Right lobe of liver (tissue), 4 donors: ENCODE data around the gene ITCH.
"Not testable (repeated sequence)": the region's sequence is repeated elsewhere in the genome, so short reads cannot be mapped to it uniquely, and the experiment has no call there.

Experiments used
- POLR2A ChIP-seq: fragments of 450-650 bp; IDR thresholded peaks from one replicate; pipeline ENCODE4 v1.6.1; 2017; ENCODE audit warnings: antibody characterized with exemption, mild to moderate bottlenecking
- TF ChIP-seq, protein P1 (sequence below), 4 donors: fragments of 200-600 bp in 3 of 4; fragments of 450-650 bp in 1 of 4; IDR thresholded peaks; one replicate each; pipeline versions ENCODE4 v1.5.1 to v1.8.0; 2016 to 2022; ENCODE audit warnings: antibody characterized with exemption in 4 of 4, mild to moderate bottlenecking in 2 of 4
- donor health status: DM: no; HTN: no; CAD: no.
- donor health status: DM: no; HTN: no; CAD: no.
- donor health status: DM: no; HTN: yes; CAD: no.

DNA sequence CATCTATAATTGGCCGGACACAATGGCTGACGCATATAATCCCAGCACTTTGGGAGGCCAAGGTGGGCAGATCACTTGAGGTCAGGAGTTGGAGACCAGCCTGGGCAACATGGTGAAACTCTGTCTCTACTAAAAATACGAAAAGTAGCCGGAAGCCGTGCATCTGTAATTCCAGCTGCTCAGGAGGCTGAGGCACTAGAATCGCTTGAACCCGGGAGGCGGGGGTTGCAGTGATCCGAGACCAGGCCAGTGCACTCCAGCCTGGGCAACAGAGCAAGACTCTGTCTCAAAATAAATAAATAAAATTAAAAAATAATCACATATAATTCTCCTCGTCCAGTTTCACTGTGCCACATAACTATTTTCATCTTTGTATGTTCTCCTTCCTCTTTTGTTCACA, 156.8 kb downstream of the ITCH start:
- TF ChIP-seq, protein P1, sequence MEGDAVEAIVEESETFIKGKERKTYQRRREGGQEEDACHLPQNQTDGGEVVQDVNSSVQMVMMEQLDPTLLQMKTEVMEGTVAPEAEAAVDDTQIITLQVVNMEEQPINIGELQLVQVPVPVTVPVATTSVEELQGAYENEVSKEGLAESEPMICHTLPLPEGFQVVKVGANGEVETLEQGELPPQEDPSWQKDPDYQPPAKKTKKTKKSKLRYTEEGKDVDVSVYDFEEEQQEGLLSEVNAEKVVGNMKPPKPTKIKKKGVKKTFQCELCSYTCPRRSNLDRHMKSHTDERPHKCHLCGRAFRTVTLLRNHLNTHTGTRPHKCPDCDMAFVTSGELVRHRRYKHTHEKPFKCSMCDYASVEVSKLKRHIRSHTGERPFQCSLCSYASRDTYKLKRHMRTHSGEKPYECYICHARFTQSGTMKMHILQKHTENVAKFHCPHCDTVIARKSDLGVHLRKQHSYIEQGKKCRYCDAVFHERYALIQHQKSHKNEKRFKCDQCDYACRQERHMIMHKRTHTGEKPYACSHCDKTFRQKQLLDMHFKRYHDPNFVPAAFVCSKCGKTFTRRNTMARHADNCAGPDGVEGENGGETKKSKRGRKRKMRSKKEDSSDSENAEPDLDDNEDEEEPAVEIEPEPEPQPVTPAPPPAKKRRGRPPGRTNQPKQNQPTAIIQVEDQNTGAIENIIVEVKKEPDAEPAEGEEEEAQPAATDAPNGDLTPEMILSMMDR (IDR thresholded peaks at IDR 0.05): not testable (repeated sequence)
- TF ChIP-seq POLR2A: not testable (repeated sequence)
